NCI-H2227 treated with DMSO at 0.1 percent for 48 hours (cell line): Measurements from ENCODE around the gene SURF2.

ENCODE experiments used
- DNase-seq: peaks from one replicate; lab custom pipeline; 2025; lab: John Stamatoyannopoulos, UW

The SURF2 gene

DNA sequence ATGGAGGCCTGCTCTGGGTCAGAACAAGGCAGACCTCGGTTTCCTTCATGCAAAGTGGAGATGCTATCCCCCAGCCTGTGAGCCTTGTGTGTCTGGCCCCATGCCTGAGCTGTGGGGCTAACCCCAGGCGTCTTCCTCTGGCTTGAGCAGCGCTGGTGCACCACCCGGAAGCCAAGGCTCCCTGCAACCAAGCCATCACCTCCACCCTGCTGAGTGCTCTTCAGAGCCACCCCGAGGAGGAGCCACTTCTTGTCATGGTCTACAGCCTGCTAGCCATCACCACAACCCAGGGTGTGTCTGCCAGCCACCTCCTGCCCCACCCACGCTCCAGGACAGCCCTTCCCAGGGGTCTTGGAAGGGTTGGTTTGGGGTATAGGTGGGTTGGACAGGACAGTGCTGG, 45.2 kb downstream of the SURF2 start:
- no peak for DNase-seq

DNA sequence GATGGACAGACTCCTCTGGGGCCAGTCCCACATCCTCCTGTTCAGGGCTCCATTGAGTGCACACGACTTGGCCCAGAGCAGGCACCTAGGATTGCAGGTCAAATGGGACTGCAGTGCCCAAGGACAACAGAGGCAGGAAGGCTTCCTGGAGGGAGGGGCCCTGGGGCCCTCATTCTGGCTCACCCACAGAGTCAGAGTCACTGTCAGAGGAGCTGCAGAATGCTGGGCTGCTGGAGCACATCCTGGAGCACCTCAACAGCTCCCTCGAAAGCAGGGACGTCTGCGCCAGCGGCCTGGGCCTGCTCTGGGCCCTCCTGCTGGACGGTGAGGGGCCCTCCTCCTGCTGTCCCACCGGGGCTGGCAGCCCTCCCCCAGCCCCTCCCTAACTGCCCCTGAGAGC, 46.3 kb downstream of the SURF2 start:
- no peak for DNase-seq

DNA sequence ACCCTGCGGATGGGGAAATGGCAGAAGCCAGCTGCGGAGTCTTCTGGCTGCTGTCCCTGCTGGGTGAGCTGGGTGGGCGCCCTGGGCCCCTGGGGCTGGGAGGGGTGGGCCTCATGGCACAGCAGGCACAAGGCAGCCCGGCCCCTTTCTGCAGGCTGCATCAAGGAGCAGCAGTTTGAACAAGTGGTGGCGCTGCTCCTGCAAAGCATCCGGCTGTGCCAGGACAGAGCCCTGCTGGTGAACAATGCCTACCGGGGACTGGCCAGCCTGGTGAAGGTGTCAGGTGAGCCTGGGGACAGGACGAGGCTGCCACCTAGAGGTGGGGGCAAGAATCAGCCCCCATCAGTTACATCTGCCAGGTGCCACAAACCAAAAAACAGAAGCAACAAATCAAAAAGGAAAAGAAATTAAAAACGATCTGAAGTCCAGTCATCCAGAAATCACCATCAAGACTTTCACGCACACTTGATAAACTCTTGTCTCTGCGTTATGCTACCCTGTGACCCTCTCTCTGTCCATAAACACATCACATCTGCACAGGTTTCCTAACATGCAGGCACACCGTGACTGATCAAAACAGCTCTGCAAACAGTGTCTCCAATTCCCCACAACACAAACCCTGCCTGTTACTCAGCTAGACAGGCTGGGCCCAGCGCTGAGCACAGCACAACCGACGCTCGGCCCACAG, 47.6 kb downstream of the SURF2 start:
- DNase-seq = no peak

DNA sequence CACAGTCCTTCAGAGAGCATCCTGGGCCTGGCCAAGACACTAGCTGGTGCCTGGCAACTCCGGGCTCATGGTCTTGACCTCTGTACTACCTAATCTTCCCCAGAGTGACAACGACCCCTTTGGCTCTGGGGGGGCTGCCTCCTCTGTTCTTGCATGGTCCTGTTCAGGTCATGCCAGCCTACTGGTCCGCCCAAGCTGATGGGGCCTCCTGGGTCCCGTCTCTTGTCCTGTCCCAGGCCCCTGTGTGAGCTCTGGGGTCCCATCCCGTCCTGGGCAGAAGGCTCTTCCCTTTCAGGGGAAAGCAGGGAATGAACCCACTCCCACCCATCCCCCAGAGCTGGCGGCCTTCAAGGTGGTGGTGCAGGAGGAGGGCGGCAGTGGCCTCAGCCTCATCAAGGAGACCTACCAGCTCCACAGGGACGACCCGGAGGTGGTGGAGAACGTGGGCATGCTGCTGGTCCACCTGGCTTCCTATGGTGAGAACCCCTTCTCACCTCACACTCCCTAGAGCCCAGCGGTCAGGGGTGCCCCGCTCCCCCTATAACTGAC, 48.2 kb downstream of the SURF2 start:
- DNase-seq = no peak

DNA sequence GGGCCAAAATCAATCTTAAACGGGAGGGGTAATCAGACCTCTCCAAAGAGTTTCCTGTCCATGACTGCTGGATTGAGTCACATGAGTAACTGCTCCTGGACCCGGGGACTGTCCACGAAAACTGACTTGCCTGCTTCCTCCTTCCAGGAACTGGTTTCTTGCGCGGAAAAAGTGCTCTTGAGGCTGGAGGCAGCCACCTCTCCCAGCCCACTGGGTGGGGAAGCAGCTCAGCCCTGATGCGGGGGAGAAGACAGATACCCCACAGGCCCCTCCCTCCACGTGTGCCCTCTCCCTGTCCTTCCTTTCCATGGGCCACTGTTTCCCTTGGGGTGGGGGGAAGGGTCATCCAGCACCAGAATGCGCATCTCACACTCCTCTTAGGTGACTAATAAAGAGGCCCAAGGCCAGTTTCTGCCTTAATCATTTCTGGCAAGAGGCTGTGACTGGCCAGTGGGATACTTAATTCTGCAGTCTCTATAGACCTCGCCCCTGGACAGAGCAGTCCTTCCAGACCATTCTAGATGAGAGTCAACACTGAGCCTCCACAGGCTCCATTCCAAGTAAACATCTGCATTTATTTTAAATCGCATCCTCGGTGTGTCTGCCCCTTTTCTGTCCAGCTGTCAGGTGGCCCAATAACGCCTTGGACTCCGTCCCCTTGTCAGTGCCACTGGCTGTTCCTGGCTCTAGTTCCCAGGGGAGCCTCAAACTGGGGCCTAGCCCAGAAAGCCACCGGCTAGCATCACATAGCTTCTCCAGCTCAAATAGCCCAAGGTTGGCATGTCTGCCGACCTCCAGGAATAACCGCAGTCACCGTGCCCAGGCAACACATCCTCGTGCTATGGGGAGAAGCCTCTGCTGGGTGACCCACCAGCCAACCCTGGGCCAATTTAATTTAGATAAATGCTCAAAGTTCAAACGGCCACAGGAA, 49.4 kb downstream of the SURF2 start:
- DNase-seq = no peak

DNA sequence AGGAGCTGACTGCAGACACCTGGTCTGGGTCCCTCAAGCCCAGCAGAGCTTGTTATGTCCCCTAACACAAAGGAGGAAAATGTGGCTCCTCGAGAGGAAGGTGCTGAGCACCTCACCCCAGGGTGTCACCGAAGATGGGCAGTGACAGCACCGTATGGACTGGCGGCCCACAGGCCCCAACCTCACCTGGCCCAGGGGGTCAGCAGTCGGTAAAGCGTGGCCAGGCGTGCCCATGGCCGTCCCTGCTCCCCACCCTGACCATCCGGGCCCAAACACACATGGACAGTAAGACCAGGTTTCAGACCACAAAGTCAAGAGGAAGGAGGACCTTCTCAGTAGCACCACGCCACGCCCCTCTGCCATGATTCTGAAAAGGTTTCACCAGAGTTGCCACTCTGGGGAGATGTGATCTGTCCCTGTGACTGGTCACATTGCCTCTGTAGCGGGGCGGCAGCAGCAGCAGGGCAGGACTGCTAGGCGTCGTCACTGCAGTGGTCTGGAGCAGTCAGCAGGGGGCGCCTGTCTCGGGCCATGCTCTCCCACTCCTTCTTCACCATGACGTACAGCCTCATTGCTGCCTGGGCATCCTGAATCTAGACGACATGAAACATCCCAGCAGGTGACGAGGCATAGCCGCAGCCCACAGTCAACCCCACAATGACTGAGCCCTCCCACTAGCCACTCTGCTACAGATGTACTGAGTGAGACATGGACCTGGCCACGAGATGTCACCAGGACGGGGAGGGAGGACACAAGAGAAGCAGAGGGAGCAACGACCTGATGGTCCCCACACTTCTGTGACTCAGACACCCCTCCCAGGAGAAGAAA, 50.3 kb downstream of the SURF2 start:
- DNase-seq = peak; percentile 71

DNA sequence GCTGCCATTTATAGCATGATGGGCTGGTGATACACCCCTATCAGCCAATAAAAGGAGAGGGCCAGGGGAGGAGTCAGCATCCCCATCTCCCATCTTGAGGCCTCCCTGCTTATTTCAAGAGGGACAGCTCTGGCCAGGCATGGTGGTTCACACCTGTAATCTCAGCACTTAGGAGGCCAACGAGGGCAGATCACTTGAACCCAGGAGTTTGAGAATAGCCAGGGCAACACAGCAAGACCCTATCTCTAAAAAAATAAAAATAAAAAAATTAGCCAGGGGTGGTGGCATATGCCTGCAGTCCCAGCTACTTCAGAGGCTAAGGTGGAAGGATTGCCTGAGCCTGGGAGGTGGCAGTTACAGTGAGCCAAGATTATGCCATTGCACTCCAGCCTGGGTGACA, 51.7 kb downstream of the SURF2 start:
- DNase-seq = no peak
